GM23248 (cell line): ENCODE results near the gene IDH3A. TPM values are rescaled to one million over a fixed set of nuclear protein-coding genes. Genes with fewer than 3 reads are reported as not detected.

Source experiments
- DNase-seq: peaks from one replicate; pipeline ENCODE4 v3.0.0-alpha.2; 2015
- H2AFZ ChIP-seq: fragments of 200-600 bp; sonication (generic); 2 replicates; pipeline ENCODE4 v1.6.1; 2016; ENCODE audit warnings: antibody characterized with exemption
- H3F3A ChIP-seq: fragments of 200-600 bp; sonication (generic); 2 replicates; pipeline ENCODE4 v1.6.1; 2016; ENCODE audit warnings: mild to moderate bottlenecking, antibody characterized with exemption, mixed run types; ENCODE audit not compliant: insufficient read depth
- H3K27ac ChIP-seq: fragments of 200-600 bp; sonication (generic); 2 replicates; pipeline ENCODE4 v1.5.1; 2016; ENCODE audit warnings: mild to moderate bottlenecking
- H3K27me3 ChIP-seq: fragments of 200-600 bp; sonication (generic); replicated peaks from 2 replicates; pipeline ENCODE4 v1.6.1; 2016; ENCODE audit warnings: mild to moderate bottlenecking; ENCODE audit not compliant: insufficient read depth
- H3K36me3 ChIP-seq: fragments of 200-600 bp; sonication (generic); 2 replicates; pipeline ENCODE4 v1.6.1; 2016; ENCODE audit warnings: low read depth, mild to moderate bottlenecking
- H3K4me1 ChIP-seq: fragments of 200-600 bp; sonication (generic); 2 replicates; pipeline ENCODE4 v1.6.1; 2016; ENCODE audit warnings: mild to moderate bottlenecking; ENCODE audit not compliant: insufficient read depth
- H3K4me2 ChIP-seq: fragments of 200-600 bp; sonication (generic); one replicate; pipeline ENCODE4 v1.6.1; 2016; ENCODE audit warnings: mild to moderate bottlenecking; ENCODE audit not compliant: unreplicated experiment
- H3K4me3 ChIP-seq: fragments of 200-600 bp; sonication (generic); 2 replicates; pipeline ENCODE4 v1.5.1; 2016; ENCODE audit warnings: mild to moderate bottlenecking
- H3K79me2 ChIP-seq: fragments of 200-600 bp; sonication (generic); 2 replicates; pipeline ENCODE4 v1.6.1; 2016; ENCODE audit warnings: mild to moderate bottlenecking; ENCODE audit not compliant: insufficient read depth
- H3K9ac ChIP-seq: fragments of 200-600 bp; sonication (generic); 2 replicates; pipeline ENCODE4 v1.6.1; 2016; ENCODE audit warnings: mild to moderate bottlenecking
- H3K9me2 ChIP-seq: fragments of 200-600 bp; sonication (generic); 2 replicates; pipeline ENCODE4 v1.6.1; 2016; ENCODE audit warnings: mixed run types, mild to moderate bottlenecking, moderate library complexity; ENCODE audit not compliant: insufficient read depth
- H3K9me3 ChIP-seq: fragments of 200-600 bp; sonication (generic); one replicate; pipeline ENCODE4 v1.6.1; 2017; ENCODE audit warnings: low read depth
- H4K20me1 ChIP-seq: fragments of 200-600 bp; sonication (generic); 2 replicates; pipeline ENCODE4 v1.6.0; 2016; ENCODE audit not compliant: insufficient read depth
- EZH2 ChIP-seq: fragments of 200-600 bp; sonication (generic); IDR thresholded peaks from 2 replicates; pipeline ENCODE4 v1.6.1; 2018; ENCODE audit warnings: antibody characterized with exemption, mild to moderate bottlenecking; ENCODE audit not compliant: insufficient read depth, poor library complexity, severe bottlenecking
- EZH2phosphoT487 ChIP-seq: fragments of 200-600 bp; sonication (generic); IDR thresholded peaks from 2 replicates; pipeline ENCODE4 v1.6.1; 2018; ENCODE audit warnings: antibody characterized with exemption, moderate library complexity, mild to moderate bottlenecking, low read depth; ENCODE audit not compliant: insufficient read depth
- WGBS, 2 experiments: methylation state at CpG; one replicate each; pipeline ENCODE4 v1.1.6; 2015 to 2017; ENCODE audit warnings: low lambda C conversion rate in 2 of 2, low coverage in 1 of 2; ENCODE audit errors: missing lambda C conversion rate in 2 of 2; 5-methylcytosine and 5-hydroxymethylcytosine counted together
- in situ Hi-C: fragments of 300-500 bp; cut with MboI; formaldehyde crosslinking; loops from 2 replicates; pipeline ENCODE4 v1.15.0; 2020
- polyA plus RNA-seq: library from polyadenylated mRNA; unstranded; fragments of >200 nt; fragmentation: Nextera tagmentation; extraction: Ambion mirVana; gene quantifications from 2 replicates; pipeline ENCODE4 v1.2.1, GENCODE V29; 2016
- total RNA-seq: library from RNA; depleted of rRNA; stranded (reverse); fragments of >200 nt; shearing (Covaris generic); gene quantifications from 2 replicates; pipeline ENCODE4 v1.2.3, GENCODE V29; 2014

Gene IDH3A
- total and polyA plus RNA-seq, 2 experiments from 2014 or later, result 47.1 to 50.3 TPM

- Histone ChIP-seq H3K36me3 (no peaks in the 10 kb centered on the region), H4K20me1 (no peaks in the 10 kb centered on the region), H3K9me2 (no peaks in the 10 kb centered on the region), H2AFZ (no peak overlapping the region), H3K4me2 (no peak overlapping the region), H3F3A (no peaks in the 10 kb centered on the region), H3K27me3 (no peaks in the 10 kb centered on the region), H3K4me1 (no peaks in the 10 kb centered on the region), H3K79me2 (no peaks in the 10 kb centered on the region), H3K9me3 (no peaks in the 10 kb centered on the region), H3K9ac (no peak overlapping the region), H3K4me3 (no peak overlapping the region), H3K27ac (no peak overlapping the region)
- TF ChIP-seq EZH2phosphoT487, result no peak
- no peak for TF ChIP-seq EZH2
- WGBS, 2 experiments, result 72 to 88% methylated on average over 6 of the region's 6 CpGs
- no peak for DNase-seq
- in situ Hi-C loops, result no loop called here
Observed at GRCh38 chr15:78102741-78103140, 46.4 kb upstream of the IDH3A start.

GRCh38 chr15:78103406-78104118, 45.6 kb upstream of the IDH3A start:
- H3K36me3 ChIP-seq, result no peaks in the 10 kb centered on the region
- no peak overlapping the region for H3K4me2 ChIP-seq
- H3K9me3 ChIP-seq, result no peaks in the 10 kb centered on the region
- no peak overlapping the region for H3K27ac ChIP-seq
- no peaks in the 10 kb centered on the region for H3K27me3 ChIP-seq
- no peaks in the 10 kb centered on the region for H3K9me2 ChIP-seq
- no peaks in the 10 kb centered on the region for H4K20me1 ChIP-seq
- H3K79me2 ChIP-seq, result no peaks in the 10 kb centered on the region
- no peak for DNase-seq
- H3K4me1 ChIP-seq, result no peaks in the 10 kb centered on the region
- H3F3A ChIP-seq, result no peaks in the 10 kb centered on the region
- H2AFZ ChIP-seq, result no peak overlapping the region
- H3K9ac ChIP-seq, result no peak overlapping the region
- no peak for TF ChIP-seq EZH2phosphoT487
- in situ Hi-C loops, result no loop called here
- no peak overlapping the region for H3K4me3 ChIP-seq
- WGBS, 2 experiments, result 91 to 94% methylated on average over 12 of the region's 12 CpGs

GRCh38 chr15:78104119-78104479, 45.1 kb upstream of the IDH3A start:
- no peaks in the 10 kb centered on the region for H3K9me2 ChIP-seq
- in situ Hi-C loops, result no loop called here
- no peak overlapping the region for H2AFZ ChIP-seq
- H3K4me1 ChIP-seq, result no peaks in the 10 kb centered on the region
- no peaks in the 10 kb centered on the region for H3F3A ChIP-seq
- DNase-seq, result no peak
- no peaks in the 10 kb centered on the region for H3K9me3 ChIP-seq
- no peak overlapping the region for H3K27ac ChIP-seq
- H3K36me3 ChIP-seq, result no peaks in the 10 kb centered on the region
- no peak overlapping the region for H3K4me2 ChIP-seq
- 95 to 97% methylated on average over 4 of the region's 4 CpGs for WGBS, 2 experiments
- no peaks in the 10 kb centered on the region for H3K27me3 ChIP-seq
- H3K79me2 ChIP-seq, result no peaks in the 10 kb centered on the region
- H3K9ac ChIP-seq, result no peak overlapping the region
- no peak overlapping the region for H3K4me3 ChIP-seq
- TF ChIP-seq EZH2phosphoT487 (no peak), EZH2 (no peak)
- no peaks in the 10 kb centered on the region for H4K20me1 ChIP-seq

GRCh38 chr15:78104566-78105475, 44.3 kb upstream of the IDH3A start:
- Histone ChIP-seq H3K27me3 (no peaks in the 10 kb centered on the region), H3K36me3 (no peaks in the 10 kb centered on the region), H3K9ac (no peak overlapping the region), H3K9me2 (no peaks in the 10 kb centered on the region), H3K4me2 (no peak overlapping the region), H3K4me3 (no peak overlapping the region), H3K79me2 (no peaks in the 10 kb centered on the region), H4K20me1 (no peaks in the 10 kb centered on the region), H3K27ac (no peak overlapping the region), H3F3A (no peaks in the 10 kb centered on the region), H2AFZ (no peak overlapping the region), H3K4me1 (no peaks in the 10 kb centered on the region), H3K9me3 (no peaks in the 10 kb centered on the region)
- in situ Hi-C loops, result loop anchor here (5.0 kb wide), 1 partner anchor 138 kb away; no protein-coding TSS in a partner anchor
- no peak for DNase-seq
- TF ChIP-seq EZH2, result no peak
- no peak for TF ChIP-seq EZH2phosphoT487
- 89 to 94% methylated on average over 9 to 12 of the region's 12 CpGs for WGBS, 2 experiments
